Nephron (organoid): ENCODE measurements around the gene SLC2A13.
"Not testable (repeated sequence)": the region's sequence is repeated elsewhere in the genome, so short reads cannot be mapped to it uniquely, and the experiment has no call there.

Experiments
- H3K27ac Mint-ChIP-seq, 3 experiments: 2 replicates each; pipeline ENCODE4 v1.8.0; 2020; ENCODE audit warnings: mixed read lengths in 3 of 3, mild to moderate bottlenecking in 2 of 3, moderate library complexity in 1 of 3
- H3K27me3 Mint-ChIP-seq: 2 replicates; pipeline ENCODE4 v1.8.0; 2021; ENCODE audit warnings: low read depth, mild to moderate bottlenecking, moderate library complexity, mixed read lengths
- H3K36me3 Mint-ChIP-seq: 2 replicates; pipeline ENCODE4 v1.8.0; 2020; ENCODE audit warnings: low read depth, mixed read lengths
- H3K4me1 Mint-ChIP-seq: 2 replicates; pipeline ENCODE4 v1.8.0; 2020; ENCODE audit warnings: mixed read lengths
- H3K4me3 Mint-ChIP-seq, 3 experiments: 2 replicates each; pipeline ENCODE4 v1.8.0; 2020; ENCODE audit warnings: mild to moderate bottlenecking in 3 of 3, mixed read lengths in 3 of 3, moderate library complexity in 2 of 3
- H3K9me3 Mint-ChIP-seq: 2 replicates; pipeline ENCODE4 v1.8.0; 2020; ENCODE audit warnings: mixed read lengths
- CTCF ChIP-seq, 3 experiments: fragments of 200-600 bp; sonication (generic); IDR thresholded peaks; one replicate each; pipeline ENCODE4 v1.5.0; 2021; ENCODE audit warnings: antibody characterized with exemption in 3 of 3; ENCODE audit not compliant: unreplicated experiment in 3 of 3

SLC2A13 gene

DNA sequence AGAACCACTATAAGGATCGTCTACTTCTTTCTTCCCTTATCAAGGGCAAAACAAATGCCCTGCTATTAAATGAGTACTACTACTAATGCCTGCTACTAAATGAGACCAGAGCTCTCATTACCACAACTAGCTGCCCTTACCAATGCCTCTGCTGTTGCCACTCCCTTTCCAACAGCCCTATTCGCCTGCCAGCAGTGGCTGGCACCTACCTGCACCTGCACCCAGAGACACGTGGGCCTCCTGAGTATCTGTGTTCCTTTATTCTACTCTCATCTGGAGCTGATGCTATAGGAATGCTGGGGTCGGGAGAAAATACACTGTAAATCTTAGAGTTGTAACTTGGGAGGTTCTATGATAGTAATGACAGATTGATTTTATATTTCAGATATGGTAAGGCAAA lies 174.7 kb downstream of the SLC2A13 start:
- H3K27me3 Mint-ChIP-seq = no peaks in the 10 kb centered on the region
- no peaks in the 10 kb centered on the region for H3K36me3 Mint-ChIP-seq
- no peaks in the 10 kb centered on the region for H3K9me3 Mint-ChIP-seq
- H3K27ac Mint-ChIP-seq = no peak overlapping the region
- no peak overlapping the region for H3K4me3 Mint-ChIP-seq
- H3K4me1 Mint-ChIP-seq = no peaks in the 10 kb centered on the region
- no peak for TF ChIP-seq CTCF (IDR thresholded peaks at IDR 0.05; ENCODE audit: unreplicated experiment in 3 of 3)

GRCh38 chr12:39930101-39930500 lies 175.8 kb downstream of the SLC2A13 start:
- no peaks in the 10 kb centered on the region for H3K27me3 Mint-ChIP-seq
- H3K9me3 Mint-ChIP-seq = no peaks in the 10 kb centered on the region
- no peak overlapping the region for H3K4me3 Mint-ChIP-seq
- TF ChIP-seq CTCF (IDR thresholded peaks at IDR 0.05; ENCODE audit: unreplicated experiment in 3 of 3) = no peak
- H3K36me3 Mint-ChIP-seq = no peaks in the 10 kb centered on the region
- H3K4me1 Mint-ChIP-seq = no peaks in the 10 kb centered on the region
- H3K27ac Mint-ChIP-seq = no peak overlapping the region

DNA sequence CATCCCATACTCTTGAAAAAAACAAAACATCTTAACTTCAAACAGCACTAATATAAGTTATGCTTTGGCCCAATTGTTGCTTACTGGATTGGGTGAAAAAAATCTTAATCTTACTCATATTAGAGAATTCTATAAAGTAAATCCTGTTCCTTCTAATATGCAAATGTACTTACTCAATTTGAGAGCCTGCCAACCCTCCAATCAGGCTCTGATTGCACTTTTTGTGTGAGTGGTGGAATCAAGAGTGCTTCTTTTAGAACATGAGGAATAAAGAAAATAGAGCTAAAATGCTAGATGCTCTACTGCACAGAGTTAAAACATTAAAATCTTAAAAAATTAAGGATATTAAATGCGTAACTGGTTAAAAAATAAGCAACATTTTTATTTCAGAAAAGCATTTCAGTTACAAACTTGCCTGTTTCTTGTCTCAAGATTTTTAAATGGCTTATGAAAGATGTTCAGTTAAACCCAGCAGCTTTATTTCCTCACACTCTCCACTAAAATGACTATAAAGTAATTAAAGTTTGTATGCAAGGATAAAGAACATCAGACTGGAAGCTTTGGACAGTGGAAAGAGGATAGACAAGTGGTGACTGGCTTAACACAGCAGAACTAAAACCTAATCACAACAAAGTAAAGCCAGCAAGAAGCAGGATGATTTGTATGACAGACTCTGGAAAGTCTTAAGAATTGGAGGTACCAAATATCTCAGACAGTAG lies 177.5 kb downstream of the SLC2A13 start:
- no peaks in the 10 kb centered on the region for H3K9me3 Mint-ChIP-seq
- H3K36me3 Mint-ChIP-seq = no peaks in the 10 kb centered on the region
- no peak overlapping the region for H3K4me3 Mint-ChIP-seq
- H3K27me3 Mint-ChIP-seq = no peaks in the 10 kb centered on the region
- H3K4me1 Mint-ChIP-seq = no peaks in the 10 kb centered on the region
- no peak overlapping the region for H3K27ac Mint-ChIP-seq
- no peak for TF ChIP-seq CTCF (IDR thresholded peaks at IDR 0.05; ENCODE audit: unreplicated experiment in 3 of 3)

DNA sequence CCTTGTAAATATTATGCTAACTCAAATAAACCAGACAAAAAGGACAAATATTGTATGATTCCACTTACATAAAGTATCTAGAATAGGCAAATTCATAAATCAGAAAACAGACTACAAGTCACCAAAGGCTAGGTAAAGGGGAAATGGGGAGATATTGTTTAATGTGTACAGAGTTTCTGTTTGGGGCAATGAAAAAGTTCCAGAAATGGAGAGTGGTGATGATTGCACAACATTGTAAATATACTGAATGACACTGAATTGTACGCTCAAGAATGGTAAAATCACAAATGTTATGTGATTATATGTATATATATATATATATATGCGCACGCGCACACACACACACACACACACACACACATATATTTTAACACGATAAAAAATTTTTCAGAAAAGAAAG lies 182.5 kb downstream of the SLC2A13 start:
- H3K9me3 Mint-ChIP-seq = no peaks in the 10 kb centered on the region
- no peaks in the 10 kb centered on the region for H3K4me1 Mint-ChIP-seq
- H3K4me3 Mint-ChIP-seq = no peak overlapping the region
- H3K36me3 Mint-ChIP-seq = no peaks in the 10 kb centered on the region
- H3K27me3 Mint-ChIP-seq = no peaks in the 10 kb centered on the region
- H3K27ac Mint-ChIP-seq = no peak overlapping the region
- TF ChIP-seq CTCF (IDR thresholded peaks at IDR 0.05; ENCODE audit: unreplicated experiment in 3 of 3) = no peak

DNA sequence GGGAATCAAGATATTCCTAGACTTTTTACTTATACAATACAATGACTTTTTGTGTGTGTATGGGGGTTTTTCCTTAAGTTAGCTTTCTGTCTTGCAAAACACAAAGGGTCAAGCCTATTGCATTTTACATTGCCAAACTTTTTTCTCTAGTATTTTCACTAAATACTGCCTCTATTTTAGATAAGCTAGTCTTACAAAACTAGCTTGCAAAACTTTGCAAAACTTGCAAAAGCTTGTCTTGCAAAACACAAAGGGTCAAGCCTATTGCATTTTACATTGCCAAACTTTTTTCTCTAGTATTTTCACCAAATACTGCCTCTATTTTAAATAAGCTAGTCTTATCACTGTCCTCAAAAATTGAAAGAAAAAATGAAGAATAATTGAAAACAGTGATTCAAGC lies 183.3 kb downstream of the SLC2A13 start:
- H3K36me3 Mint-ChIP-seq, H3K27ac Mint-ChIP-seq, H3K9me3 Mint-ChIP-seq, H3K4me3 Mint-ChIP-seq, H3K4me1 Mint-ChIP-seq, H3K27me3 Mint-ChIP-seq: not testable (repeated sequence)

DNA sequence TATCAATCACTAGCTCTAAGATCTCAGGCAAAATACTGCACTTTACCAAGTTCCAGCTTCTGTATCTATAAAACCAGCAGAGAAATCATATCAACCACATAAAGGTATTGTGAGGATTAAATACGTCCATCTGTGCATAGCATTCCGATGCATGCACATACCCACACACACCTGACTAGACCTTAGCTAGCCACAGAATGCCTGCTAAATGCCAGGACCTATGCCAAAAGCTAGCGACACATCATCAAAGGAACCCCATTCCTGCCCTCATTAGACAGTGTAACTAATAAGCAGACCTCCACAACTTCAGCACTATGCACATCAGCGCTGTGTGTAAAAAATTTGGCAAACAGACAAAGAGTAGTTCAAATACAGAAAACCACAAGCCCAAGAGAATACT lies 185.2 kb downstream of the SLC2A13 start:
- no peaks in the 10 kb centered on the region for H3K4me1 Mint-ChIP-seq
- H3K36me3 Mint-ChIP-seq = no peaks in the 10 kb centered on the region
- H3K27me3 Mint-ChIP-seq = no peaks in the 10 kb centered on the region
- H3K4me3 Mint-ChIP-seq = no peak overlapping the region
- peak overlapping the region in 2 of 3 experiments; percentile 2 to 59 for H3K27ac Mint-ChIP-seq
- TF ChIP-seq CTCF (IDR thresholded peaks at IDR 0.05; ENCODE audit: unreplicated experiment in 3 of 3) = no peak
- H3K9me3 Mint-ChIP-seq = no peaks in the 10 kb centered on the region
